Neuron (in vitro differentiated cells): Measurements from ENCODE around the gene PACRG.

Experiments
- H2AFZ ChIP-seq: one replicate; pipeline ENCODE4 v1.6.1; 2013; ENCODE audit warnings: low read depth, mild to moderate bottlenecking, inconsistent platforms, low read length, moderate library complexity
- H3K27me3 ChIP-seq: one replicate; pipeline ENCODE4 v1.6.1; 2013; ENCODE audit warnings: low read length; ENCODE audit not compliant: insufficient read depth
- H3K36me3 ChIP-seq: one replicate; pipeline ENCODE4 v1.6.1; 2013; ENCODE audit warnings: low read length; ENCODE audit not compliant: insufficient read depth
- H3K4me1 ChIP-seq: one replicate; pipeline ENCODE4 v1.6.1; 2013; ENCODE audit warnings: low read length; ENCODE audit not compliant: insufficient read depth
- H3K4me3 ChIP-seq: 2 replicates; pipeline ENCODE4 v1.5.1; 2013; ENCODE audit warnings: mild to moderate bottlenecking, low read length, moderate library complexity
- H3K9me3 ChIP-seq: one replicate; pipeline ENCODE4 v1.6.1; 2013; ENCODE audit warnings: low read length

Gene PACRG

DNA sequence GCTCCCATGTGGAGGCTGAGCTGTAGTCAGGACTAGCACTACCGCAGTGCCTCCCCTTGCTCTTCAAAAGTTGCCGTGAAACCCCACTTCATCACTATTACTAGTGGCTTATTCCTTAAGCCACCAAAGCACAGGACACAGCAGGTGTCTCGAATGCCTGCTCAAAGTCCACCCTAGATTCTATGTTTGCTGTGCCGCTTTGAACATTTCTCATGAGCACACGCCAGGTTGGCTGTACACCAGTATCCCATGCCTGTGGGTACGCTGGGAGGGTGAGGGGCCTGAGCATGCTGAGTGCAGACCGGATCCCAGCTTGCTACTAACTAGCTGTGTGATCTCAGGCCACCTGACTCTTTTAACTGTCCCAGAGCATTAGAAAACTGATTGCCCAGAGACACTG is 350.9 kb downstream of the PACRG start:
- no peak overlapping the region for H2AFZ ChIP-seq
- no peaks in the 10 kb centered on the region for H3K27me3 ChIP-seq
- H3K9me3 ChIP-seq: no peaks in the 10 kb centered on the region
- no peak overlapping the region for H3K4me3 ChIP-seq
- no peaks in the 10 kb centered on the region for H3K4me1 ChIP-seq
- H3K36me3 ChIP-seq: no peaks in the 10 kb centered on the region

GRCh38 chr6:163080228-163080627 is 352.5 kb downstream of the PACRG start:
- H3K27me3 ChIP-seq: no peaks in the 10 kb centered on the region
- H3K9me3 ChIP-seq: no peaks in the 10 kb centered on the region
- no peaks in the 10 kb centered on the region for H3K4me1 ChIP-seq
- H3K4me3 ChIP-seq: no peak overlapping the region
- no peaks in the 10 kb centered on the region for H3K36me3 ChIP-seq
- no peak overlapping the region for H2AFZ ChIP-seq

DNA sequence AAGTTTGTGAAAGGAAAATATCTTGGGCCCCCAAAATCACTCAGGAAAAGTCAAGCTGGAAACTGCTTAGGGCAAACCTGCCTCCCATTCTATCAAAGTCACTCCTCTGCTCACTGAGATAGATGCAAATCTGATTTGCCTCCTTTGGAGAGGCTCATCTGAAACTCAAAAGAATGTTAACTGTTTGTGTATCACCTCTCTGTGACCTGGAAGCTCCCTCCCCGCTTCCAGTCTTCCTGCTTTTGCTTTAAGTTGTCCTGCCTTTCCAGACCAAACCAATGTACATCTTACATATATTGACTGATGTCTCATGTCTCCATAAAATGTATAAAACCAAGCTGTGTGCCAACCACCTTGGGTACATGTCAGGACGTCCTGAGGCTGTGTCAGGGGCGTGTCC is 355.4 kb downstream of the PACRG start:
- H2AFZ ChIP-seq: no peak overlapping the region
- H3K9me3 ChIP-seq: no peaks in the 10 kb centered on the region
- H3K4me1 ChIP-seq: no peaks in the 10 kb centered on the region
- no peaks in the 10 kb centered on the region for H3K27me3 ChIP-seq
- H3K4me3 ChIP-seq: no peak overlapping the region
- H3K36me3 ChIP-seq: no peaks in the 10 kb centered on the region

DNA sequence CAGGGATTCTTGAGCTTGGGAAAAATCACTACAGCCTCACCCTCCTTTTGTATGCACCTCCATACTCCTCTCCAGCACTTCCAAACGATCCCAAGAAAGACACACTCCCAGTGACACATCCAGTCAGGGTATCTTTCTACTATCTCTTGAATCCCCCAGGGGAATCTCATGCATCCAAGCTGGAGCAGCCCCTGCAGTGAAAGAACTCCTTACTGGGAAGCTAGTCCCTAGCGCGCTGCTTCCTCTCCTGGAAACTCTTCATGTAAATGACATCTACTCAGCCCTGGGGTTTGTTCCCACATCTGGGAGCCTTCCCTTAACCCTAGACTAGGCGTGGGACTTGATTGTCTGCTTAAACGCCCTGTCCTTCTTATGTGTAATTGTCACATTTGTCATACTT is 357.7 kb downstream of the PACRG start:
- no peak overlapping the region for H3K4me3 ChIP-seq
- no peaks in the 10 kb centered on the region for H3K36me3 ChIP-seq
- no peaks in the 10 kb centered on the region for H3K4me1 ChIP-seq
- H3K27me3 ChIP-seq: no peaks in the 10 kb centered on the region
- no peaks in the 10 kb centered on the region for H3K9me3 ChIP-seq
- no peak overlapping the region for H2AFZ ChIP-seq

GRCh38 chr6:163085861-163086623 is 358.3 kb downstream of the PACRG start:
- Histone ChIP-seq H3K27me3 (no peaks in the 10 kb centered on the region), H3K9me3 (no peaks in the 10 kb centered on the region), H3K4me1 (no peaks in the 10 kb centered on the region), H2AFZ (no peak overlapping the region), H3K4me3 (no peak overlapping the region), H3K36me3 (no peaks in the 10 kb centered on the region)

DNA sequence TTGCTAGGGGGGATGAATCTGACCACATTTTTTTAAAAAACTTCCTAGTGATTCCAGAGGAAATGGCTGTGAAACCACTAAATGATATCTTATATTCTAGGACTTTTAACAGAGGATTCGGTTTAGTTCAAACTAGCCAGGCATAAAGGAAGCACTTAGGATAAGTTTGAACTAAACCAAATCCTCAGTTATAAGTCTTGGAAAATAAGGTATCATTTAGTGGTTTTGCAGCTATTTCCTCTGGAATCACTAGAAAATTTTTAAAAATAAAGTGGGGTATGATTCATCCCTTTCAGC is 358.8 kb downstream of the PACRG start:
- Histone ChIP-seq H2AFZ (no peak overlapping the region), H3K4me3 (no peak overlapping the region), H3K4me1 (no peaks in the 10 kb centered on the region), H3K36me3 (no peaks in the 10 kb centered on the region), H3K27me3 (no peaks in the 10 kb centered on the region), H3K9me3 (no peaks in the 10 kb centered on the region)

DNA sequence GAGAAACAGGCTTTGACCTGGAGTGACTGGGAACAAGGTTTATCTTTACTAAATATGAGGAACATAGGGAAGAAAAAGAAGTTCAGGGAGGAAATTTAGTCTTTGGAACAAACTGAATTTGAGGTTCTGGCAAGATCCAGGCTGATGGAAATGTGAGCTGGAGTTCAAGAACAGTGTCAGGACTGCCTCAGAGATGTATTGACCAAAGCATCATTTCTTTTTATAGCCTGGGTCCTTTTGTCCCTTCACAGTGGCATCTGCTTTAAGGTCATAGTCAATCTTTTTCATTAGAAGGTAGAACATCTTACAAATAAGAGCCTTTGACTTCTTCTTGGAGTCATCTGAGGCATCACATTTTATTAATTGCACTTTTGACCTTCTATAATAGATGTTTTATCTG is 360.2 kb downstream of the PACRG start:
- no peaks in the 10 kb centered on the region for H3K36me3 ChIP-seq
- no peaks in the 10 kb centered on the region for H3K9me3 ChIP-seq
- no peaks in the 10 kb centered on the region for H3K27me3 ChIP-seq
- H3K4me1 ChIP-seq: peaks cover 3% of the 10 kb centered on the region
- H2AFZ ChIP-seq: no peak overlapping the region
- H3K4me3 ChIP-seq: no peak overlapping the region

DNA sequence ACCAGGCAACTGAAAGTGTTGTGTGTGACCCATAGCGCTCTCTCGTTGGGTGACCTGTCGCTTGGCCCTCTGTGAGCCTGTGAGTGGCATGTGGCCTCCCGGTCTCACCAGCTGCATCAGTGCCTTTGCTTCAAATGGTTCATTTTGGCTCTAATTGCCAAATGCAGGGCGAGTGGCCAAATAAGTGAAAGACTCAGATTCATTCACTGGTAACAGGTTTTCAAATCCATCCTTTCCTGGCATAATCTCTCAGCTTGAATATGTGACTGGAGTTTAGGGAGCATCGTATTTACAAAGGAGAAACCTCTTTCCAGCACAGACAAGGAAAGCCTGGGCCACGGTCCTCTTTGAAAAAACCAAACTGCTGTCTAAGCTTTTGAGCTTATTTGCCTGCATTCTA is 365.1 kb downstream of the PACRG start:
- Histone ChIP-seq H2AFZ (no peak overlapping the region), H3K4me3 (no peak overlapping the region), H3K36me3 (no peaks in the 10 kb centered on the region), H3K27me3 (no peaks in the 10 kb centered on the region), H3K4me1 (peaks cover 3% of the 10 kb centered on the region), H3K9me3 (no peaks in the 10 kb centered on the region)

- Histone ChIP-seq H3K36me3 (no peaks in the 10 kb centered on the region), H3K9me3 (no peaks in the 10 kb centered on the region), H3K27me3 (no peaks in the 10 kb centered on the region), H3K4me1 (peaks cover 3% of the 10 kb centered on the region), H2AFZ (no peak overlapping the region), H3K4me3 (no peak overlapping the region)
Observed at GRCh38 chr6:163094881-163095280, 367.1 kb downstream of the PACRG start.

- Histone ChIP-seq H3K36me3 (no peaks in the 10 kb centered on the region), H3K4me1 (peaks cover 3% of the 10 kb centered on the region), H3K27me3 (no peaks in the 10 kb centered on the region), H2AFZ (no peak overlapping the region), H3K4me3 (no peak overlapping the region), H3K9me3 (no peaks in the 10 kb centered on the region)
Observed at GRCh38 chr6:163095401-163095800, 367.6 kb downstream of the PACRG start.

GRCh38 chr6:163098827-163099479 is 371.2 kb downstream of the PACRG start:
- H3K4me1 ChIP-seq: no peaks in the 10 kb centered on the region
- no peak overlapping the region for H2AFZ ChIP-seq
- no peaks in the 10 kb centered on the region for H3K27me3 ChIP-seq
- H3K9me3 ChIP-seq: no peaks in the 10 kb centered on the region
- no peaks in the 10 kb centered on the region for H3K36me3 ChIP-seq
- H3K4me3 ChIP-seq: no peak overlapping the region

DNA sequence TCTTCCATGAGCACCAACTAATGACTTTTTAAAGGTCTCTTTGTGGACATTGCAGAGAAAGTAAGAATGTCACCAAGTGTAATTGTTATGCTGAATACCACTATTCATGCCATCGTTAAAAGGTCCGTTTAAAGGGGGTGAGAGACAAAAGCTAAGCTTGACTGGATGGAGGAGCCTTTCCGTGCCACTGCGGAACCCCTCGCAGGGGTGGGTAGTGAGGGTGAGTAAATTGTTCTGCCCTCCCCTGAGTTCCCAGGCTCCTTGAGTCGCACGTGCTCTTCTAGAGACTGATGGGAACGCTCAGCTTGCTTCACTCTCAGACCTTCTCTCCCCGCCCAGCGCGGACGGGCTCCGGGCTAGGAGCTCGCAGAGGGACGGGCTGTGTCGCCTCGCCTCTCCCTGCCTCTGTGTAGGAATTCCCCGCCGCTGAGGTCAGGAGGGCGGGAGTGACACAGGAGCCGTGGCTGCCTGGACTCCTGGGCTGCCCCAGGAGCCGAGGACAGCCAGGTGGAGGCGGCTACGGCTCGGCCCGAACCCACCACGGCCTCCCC is 371.9 kb downstream of the PACRG start:
- H2AFZ ChIP-seq: no peak overlapping the region
- H3K4me3 ChIP-seq: no peak overlapping the region
- H3K4me1 ChIP-seq: no peaks in the 10 kb centered on the region
- H3K36me3 ChIP-seq: no peaks in the 10 kb centered on the region
- H3K27me3 ChIP-seq: no peaks in the 10 kb centered on the region
- peaks cover 2% of the 10 kb centered on the region for H3K9me3 ChIP-seq

- Histone ChIP-seq H3K27me3 (no peaks in the 10 kb centered on the region), H3K4me1 (no peaks in the 10 kb centered on the region), H3K4me3 (no peak overlapping the region), H3K9me3 (peaks cover 2% of the 10 kb centered on the region), H2AFZ (no peak overlapping the region), H3K36me3 (no peaks in the 10 kb centered on the region)
Observed at GRCh38 chr6:163100259-163100658, 372.5 kb downstream of the PACRG start.
